GM18519 (cell line): ENCODE measurements around the gene ZXDC.

Experiments
- ATAC-seq: cut with Tn5 transposase; IDR thresholded peaks from one replicate; pipeline ENCODE4 v1.9.1; 2021; ENCODE audit warnings: mild to moderate bottlenecking, moderate library complexity; ENCODE audit not compliant: unreplicated experiment, low FRiP score

Gene ZXDC

DNA sequence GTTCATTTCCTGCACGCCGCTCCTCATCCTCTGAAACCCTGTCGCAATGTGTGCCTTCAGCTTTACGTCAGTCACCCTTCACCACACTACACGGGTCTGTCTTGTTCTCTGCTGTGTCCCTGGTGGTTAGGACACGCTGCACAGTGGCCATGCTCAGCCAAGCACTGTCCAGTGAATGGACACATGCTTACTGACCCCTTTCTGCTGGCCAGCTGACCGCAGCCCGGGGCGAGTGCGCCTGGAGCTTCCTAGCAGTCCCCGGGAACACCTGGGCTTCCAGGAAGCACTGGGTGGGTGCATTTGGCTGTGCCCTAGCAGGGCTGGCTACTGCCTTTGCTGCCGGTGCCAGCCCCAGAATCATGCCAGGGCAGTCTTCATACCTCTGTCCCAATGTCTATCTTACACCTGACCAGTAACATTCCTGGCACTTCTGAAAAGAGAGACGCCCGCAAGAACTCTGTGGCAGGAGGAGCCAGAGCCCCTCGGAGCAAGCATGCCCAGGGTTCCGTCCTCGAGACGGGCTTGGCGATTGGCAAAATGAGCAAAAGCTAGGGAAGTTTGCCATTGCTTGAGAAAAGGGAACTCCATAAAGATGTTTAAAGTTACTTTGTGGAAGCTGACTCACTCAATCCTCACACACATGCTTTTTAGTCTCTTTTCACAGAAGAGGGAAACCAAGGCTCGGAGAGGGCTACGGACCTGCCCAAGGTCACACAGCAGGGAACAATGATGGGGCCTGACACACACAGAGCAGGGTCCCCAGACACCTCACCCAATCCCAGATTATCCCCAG lies 15.7 kb upstream of the ZXDC start:
- ATAC-seq = no peak

DNA sequence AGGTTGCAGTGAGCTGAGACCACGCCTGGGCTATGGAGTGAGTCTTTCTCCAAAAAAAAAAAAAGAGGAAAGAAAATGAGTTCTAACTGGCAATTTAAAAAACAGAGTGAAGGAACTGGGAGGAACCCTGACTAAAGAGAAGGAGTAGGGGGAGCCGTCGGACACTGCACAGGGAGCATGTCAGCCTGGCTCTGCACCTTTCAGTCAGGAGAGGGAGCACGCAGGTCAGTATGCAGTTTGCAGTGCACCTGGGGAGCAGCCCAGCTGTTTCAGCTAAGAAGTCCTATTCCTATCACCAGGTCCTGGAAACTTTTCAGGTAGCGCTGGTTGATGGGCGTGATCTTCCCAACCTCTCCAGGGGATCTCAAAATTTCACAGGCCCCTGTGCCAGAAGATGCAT lies 14.9 kb upstream of the ZXDC start:
- no peak for ATAC-seq

DNA sequence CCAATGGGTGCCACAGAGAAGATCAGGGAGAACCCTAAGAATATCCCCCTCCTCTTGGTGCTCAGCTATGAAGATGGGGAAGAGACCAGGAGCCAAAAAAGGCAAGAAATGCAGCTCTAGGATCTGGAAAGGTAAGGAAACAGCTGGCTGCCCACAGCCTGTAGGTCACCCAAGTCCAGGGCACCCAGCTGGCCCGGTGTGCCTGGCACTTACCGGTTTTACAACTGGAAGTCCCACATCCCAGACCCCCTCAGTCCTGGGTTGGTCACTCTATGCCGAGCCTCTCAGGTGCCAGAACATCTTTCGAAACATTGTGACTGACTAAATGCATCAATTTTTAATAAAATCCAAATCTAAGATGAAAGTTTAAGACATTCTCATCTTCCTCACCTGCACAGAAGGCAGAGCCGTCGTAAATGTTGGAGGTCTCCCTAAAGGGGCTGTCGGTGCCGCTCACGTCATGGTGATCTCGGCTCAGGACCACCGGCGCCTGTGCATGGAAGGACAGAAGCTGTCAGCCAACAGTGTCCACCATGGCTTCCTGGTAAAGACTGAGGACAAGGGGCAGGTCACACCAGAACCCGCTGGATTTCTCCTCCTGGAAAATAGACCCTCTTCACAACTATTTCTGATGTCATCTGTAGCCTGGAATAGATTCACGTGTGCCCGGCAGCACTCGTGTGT lies 13.3 kb upstream of the ZXDC start:
- no peak for ATAC-seq

DNA sequence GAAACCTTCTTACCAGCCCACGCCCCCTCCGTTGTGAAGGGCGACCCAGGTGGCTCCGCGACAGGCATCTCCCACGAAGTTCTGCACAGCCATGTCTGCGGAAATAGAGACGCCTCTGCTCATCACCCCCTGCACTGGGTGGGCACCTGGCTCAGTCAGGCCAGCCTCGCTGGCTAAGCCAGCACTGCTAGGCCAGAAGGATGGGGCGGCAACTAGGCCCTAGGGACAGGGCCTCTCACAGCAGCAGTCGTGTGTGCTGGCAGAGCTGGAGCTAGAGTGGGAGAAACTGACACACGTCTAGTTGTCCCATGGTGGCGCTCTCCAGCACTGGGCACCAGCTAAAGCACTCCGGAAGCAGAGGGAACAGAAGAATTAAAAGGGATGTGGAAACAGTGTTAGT lies 12.5 kb upstream of the ZXDC start:
- ATAC-seq = no peak

DNA sequence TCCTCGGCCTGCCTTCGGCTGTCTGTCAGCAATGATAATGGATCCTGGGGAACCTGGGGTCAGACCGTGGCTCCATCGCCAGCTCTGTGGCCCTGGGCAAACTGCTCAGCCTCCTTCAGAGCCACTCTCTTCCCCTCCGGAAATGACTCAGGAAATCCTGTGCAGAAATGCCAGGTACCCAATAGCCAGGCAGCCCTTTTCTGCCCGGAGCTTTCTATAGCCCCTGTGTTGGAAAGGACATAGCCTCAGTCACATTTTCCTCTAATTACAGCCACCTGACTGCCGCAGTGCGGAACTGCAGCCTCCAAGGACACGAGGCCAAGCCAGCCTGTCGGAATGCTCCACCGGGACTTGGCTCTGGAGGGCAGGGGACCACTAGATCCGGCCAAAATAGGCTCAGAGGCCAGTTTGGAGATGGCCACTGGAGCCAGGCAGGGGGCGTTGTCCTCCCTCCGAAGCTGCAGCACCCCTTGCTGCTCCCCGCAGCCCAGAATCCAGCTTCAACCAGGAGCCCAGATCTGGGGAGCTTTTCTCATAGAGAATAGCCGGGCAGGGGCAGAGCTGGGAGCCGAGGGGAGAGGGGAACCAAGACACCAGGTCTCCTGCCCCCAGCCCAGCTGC lies 11.6 kb upstream of the ZXDC start:
- no peak for ATAC-seq

DNA sequence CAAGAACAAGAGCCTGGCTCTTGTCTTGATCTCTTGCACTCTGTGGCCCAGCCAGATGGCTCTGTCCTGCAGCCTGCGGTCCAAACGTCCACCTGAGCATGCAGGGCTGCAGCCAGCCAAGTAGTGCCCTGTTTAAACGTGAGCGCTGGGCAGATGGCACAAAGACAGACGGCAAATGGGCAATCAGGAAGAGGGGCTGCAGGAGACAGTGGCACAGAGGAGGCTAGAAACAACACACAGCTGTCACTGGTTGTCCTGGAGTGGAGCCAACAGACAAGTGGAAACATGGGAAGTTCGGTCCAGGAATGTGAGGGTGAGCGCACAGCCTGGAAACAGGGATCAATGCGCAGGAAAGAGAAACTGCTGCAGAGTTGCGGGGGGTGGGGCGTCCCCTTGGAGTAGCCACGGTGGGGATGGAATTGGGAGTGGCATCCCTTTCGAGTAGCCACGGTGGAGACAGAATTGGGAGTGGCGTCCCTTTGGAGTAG lies 10.7 kb upstream of the ZXDC start:
- ATAC-seq = no peak

DNA sequence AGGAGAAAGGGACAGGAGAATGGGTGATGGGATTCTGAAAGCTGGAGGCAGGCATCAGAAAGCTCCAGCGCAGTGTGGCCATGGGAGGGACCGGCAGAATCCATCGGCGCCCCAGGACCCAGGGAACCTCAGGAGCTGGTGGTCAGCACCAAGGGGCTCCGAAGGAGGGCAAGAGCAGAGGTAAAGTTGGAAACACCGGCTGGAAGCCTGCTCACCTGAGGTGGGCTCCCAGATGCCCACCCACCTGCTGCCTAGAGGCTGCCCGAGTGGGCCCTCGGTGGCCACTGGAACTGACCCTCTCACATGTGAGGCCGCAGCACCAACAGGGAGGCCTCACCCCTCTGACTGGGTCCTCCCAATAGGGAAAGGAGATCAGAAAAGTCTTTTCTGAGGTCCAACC lies 10.3 kb upstream of the ZXDC start:
- ATAC-seq = no peak

DNA sequence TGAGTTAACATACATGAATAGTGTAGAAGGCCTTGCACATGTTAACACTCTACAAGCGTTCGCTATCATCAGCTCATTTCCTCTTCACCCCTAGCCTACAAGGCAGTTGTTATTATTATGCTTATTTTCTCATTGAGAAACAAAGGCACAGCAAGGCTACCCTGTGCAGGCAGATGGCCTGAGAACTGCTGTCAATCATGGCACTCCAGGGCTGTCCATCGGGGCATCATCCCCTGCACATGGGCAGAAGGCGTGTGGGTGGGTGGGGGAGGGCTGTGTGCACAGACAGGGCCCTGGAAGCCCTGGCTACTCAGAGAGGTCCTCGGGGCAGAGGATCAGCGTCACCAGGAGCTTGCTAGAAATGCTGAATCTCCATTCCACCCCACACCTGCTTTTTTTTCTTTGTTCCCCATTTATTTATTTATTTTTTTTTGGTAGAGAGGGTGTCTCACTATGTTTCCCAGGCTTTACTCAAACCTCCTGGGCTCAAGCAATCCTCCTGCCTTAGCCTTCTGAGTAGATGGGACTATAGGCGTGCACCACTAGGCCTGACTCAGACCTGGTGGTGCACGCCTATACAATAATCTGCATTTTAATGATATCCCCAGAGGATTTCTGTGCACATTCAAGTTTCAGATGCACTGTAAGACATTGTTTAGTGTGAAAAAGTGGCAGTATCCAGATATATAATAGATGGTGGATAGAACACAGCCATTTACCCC lies 9.6 kb upstream of the ZXDC start:
- no peak for ATAC-seq

DNA sequence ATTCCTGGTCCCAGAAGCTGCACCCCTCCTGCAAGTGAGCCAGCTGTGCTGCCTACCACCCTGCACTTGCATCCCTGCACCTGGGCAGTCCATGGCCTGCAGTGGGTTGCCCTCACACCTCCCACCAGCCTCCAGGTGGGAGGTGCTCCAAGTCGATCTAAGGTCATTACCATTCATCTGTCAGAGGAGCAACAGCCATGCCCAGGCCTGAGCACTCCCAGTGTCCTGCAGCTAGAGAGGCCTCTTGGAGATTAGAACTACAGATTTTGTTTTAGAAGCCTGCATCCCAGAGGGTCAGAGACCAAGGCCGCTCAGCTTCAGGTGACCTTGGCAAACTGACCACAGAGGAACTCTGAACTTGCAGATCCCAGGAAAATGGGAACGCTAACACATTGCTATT lies 9.0 kb upstream of the ZXDC start:
- ATAC-seq = no peak

DNA sequence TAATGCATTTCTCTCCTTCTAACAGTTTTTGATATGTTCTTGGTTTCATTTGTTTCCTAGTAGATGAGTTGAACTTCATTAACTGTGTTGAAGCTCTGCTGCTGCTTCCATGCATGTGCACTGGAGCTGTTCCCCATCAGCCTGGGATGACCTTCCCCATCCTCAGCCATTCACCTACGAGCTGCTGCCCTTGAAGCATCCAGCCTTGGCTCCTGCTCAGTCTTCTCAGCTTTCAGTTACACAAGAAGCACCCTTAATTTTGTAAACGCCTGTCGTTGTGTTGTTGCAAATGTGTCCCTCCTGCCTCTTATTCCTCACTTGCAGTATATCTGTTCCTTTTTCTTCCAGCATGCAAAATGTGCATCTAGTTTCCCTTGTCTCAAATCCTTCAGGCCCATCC lies 8.5 kb upstream of the ZXDC start:
- no peak for ATAC-seq

DNA sequence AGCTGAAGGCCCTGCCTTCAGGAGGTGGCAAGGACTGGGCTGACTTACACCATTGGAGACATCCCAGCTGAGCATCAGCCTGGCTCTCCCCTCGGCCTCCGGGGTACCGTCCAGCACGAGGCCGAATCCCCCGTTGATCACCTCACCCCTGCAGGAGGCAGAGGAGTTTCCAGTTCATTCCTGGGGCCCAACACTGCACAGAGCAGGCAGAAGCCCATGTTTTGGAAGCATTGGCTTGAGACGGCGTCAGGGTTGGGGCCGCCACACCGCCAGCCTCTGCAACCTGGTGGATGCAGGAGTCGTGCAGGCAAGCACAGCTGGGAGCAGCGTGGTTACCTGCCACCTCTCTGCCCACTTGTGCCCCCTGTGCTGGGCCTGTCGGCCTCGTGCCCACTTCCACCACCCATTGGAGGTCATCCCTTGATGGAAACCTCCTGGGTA lies 7.7 kb upstream of the ZXDC start:
- no peak for ATAC-seq

DNA sequence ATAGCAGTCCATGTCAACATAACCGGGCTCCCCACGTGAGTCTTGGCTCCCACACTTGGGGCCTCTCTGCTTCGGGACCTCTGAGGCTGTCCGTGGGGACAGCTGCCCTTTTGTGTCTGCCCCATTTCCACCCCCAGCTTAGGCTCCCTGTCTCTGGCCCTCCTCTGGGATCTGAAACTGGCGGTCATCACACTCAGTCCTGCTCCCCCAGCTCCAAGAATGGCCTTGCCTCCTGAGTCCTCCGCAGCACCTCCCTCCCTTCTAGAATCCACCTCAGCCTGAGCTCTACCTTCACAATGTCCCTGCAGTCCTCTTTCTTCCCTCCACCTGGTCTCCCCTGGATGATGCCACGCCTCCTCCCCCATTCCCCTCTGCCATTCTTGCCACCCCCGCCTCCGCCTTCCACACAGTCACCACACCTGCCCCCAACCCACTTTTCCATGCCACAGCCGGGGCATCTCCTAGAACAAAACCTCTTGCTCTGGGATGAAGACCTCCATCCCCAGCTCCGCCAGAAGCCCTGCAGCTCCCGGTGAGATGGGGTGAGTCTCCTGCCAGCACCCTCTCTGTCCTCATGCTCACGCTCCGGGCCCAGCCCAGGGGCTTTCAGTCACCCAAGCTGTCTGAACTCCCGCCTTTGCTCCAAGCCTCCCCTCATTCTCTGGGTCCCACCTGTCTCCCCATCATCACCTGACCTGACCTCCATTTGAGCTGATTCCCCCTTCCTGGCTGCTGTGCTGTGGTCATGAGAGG lies 7.0 kb upstream of the ZXDC start:
- no peak for ATAC-seq

DNA sequence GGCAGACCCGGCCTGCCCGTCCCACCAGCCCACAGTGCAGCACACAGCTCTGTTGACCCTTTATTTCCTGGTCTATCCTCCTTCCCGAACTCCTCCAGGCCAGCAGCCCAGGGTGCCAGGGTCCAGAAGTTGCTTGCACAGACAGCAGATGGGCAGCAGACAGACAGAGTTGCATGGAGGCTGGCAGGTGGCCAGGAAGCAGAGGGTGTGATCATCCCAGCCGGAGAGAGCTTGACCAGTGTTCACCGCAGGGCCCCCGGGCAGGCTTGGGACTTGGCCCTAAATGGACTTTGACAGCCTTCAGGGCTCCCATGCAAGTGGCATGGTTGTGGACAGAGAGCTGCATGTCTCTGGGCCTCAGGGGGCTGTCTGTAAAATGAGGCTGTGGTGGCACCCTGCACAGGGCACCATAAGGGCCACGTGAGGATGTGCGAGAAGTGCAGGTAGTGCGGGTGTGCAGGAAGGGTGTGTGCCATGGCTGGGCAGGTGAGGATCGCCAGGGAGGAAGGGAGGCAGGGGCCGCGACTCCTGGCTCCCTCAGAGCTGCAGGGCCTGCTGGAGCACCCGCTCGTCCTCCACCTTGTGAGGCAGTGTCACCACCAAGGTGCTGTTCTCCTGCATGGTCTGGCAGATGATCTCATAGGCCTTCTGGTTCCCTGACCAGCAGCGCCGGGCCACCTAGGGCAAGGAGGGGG lies 6.3 kb upstream of the ZXDC start:
- no peak for ATAC-seq

DNA sequence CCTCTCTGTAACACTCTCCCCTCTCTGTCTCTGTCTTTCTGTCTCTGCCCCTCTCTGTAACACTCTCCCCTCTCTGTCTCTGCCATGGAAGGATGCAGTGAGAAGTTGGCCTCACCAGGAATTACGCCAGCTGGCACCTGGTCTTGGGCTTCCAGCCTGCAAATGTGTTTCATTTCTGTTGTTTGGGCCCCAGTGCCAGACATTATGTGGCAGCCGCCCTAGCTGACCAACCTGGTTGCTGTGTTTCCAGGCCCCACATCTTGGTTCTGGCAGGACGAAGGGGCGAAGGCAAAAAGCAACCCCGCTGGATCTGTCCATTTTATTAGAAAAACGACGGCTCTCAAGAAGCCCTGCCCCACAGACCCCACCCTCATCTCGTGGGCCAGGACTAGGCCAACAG lies 5.2 kb upstream of the ZXDC start:
- no peak for ATAC-seq

DNA sequence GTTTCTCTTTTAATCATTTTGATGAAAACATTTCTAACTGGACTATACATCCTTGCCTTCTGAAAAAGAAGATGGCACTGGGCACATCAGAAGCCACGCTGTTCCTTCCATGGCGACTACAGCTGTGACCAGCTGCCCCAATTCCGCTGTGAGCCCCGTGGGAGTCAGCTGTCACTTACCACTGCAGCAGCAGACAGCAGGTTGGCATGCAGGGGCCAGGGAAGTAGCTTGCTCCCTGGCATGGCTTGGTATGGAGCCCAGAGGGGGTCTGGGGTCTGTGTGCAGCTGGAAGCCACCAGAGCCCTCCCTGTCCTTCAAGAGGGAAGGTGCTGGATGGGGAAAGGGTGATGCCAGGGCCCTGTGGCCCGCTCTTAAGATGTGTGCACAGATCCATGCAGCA lies 4.5 kb upstream of the ZXDC start:
- no peak for ATAC-seq

DNA sequence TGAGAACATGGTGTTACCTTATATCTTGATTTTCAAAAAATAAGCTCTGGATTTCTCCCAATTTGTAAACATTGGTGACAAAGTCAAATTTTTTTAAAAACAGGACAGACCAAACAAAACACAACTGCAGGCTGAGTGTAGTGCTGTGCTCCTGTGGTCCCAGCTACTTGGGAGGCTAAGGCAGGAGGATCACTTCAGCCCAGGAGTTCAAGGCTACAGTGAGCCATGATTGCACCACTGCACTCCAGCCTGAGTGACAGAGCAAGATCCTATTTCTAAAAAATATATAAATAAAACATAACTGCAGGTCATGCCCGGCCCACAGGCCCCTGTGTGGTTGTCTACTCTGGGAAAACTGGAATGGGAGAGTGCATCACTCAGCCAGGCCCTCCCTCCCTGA lies 4.0 kb upstream of the ZXDC start:
- no peak for ATAC-seq

DNA sequence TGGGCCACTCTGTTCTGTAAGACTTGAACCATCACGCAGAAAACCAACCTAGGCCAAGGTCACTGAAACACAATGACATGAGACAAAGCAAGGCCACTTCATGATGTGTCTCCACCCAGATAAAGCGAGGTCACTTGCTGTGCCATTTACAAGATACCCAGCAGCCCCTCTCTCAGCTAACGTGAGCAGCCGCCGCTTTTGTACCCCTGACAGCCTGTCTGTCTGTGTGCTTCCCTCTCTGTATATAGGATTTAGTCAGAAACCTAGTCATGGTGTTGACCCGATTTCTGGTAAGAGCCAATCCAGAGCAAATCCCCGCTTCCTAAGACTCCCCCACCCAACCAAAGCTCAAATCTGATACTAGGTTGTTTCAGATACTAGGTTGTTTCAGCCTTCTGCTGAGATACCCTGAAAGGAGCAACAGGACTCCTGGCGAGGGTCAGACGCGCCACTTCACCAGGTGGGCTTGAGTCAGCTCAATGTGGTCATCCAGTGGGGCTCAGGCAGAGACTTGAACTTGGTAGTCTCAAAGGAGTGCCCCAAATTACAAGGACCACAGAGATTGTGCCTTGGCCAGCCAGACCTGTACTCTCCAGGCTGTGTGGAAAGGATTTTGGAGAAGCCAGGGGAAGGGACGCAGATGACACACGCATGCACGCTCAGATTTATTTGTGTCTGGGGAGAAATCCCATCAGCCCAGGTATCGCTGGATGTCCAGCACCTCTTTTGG lies 3.1 kb upstream of the ZXDC start:
- no peak for ATAC-seq

DNA sequence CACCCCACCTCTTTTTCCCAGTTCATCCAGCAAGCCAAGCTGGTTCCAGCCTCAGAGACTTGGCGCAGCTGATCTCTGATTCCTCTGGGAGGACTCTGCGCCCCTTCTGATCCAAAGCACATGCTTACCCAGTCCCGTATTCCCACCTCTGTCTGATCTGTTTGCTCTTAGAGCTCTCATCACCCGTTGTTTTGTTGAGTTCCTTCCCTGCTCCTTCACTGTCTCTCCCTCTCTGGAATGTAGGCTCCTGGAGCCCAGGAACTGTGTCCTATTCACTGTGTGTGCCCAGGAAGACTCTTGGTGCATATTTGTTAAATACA lies 1.3 kb upstream of the ZXDC start:
- ATAC-seq = no peak
